Astrocyte of the spinal cord (primary cell): ENCODE results near the gene MYO5C.

Source experiments
- DNase-seq: peaks from one replicate; pipeline ENCODE4 v3.0.0; 2011; ENCODE audit warnings: low read depth, low spot score
- H3K4me3 ChIP-seq: 2 replicates; pipeline ENCODE4 v1.5.1; 2011; ENCODE audit warnings: low read depth, mild to moderate bottlenecking, low read length, moderate library complexity
- CTCF ChIP-seq: IDR thresholded peaks from 2 replicates; pipeline ENCODE4 v1.5.1; 2012; ENCODE audit warnings: low read depth, mild to moderate bottlenecking, low read length, inconsistent platforms
- in situ Hi-C: cut with HindIII; loops from 2 replicates; pipeline ENCODE4 v1.10.0; 2017; ENCODE audit warnings: low sequenced_read_pairs

The MYO5C gene

GRCh38 chr15:52158084-52158765, 137.4 kb downstream of the MYO5C start:
- no peak for TF ChIP-seq CTCF
- H3K4me3 ChIP-seq = no peak overlapping the region
- in situ Hi-C loops = no loop called here
- no peak for DNase-seq

GRCh38 chr15:52155878-52156277, 139.7 kb downstream of the MYO5C start:
- in situ Hi-C loops = no loop called here
- no peak overlapping the region for H3K4me3 ChIP-seq
- DNase-seq = no peak
- TF ChIP-seq CTCF = no peak

- no peak for TF ChIP-seq CTCF
- H3K4me3 ChIP-seq = no peak overlapping the region
- in situ Hi-C loops = no loop called here
- DNase-seq = no peak
Observed at GRCh38 chr15:52154896-52155865, 140.4 kb downstream of the MYO5C start.

GRCh38 chr15:52153900-52154895, 141.4 kb downstream of the MYO5C start:
- in situ Hi-C loops = no loop called here
- no peak for DNase-seq
- no peak overlapping the region for H3K4me3 ChIP-seq
- no peak for TF ChIP-seq CTCF

- DNase-seq = no peak
- no peak overlapping the region for H3K4me3 ChIP-seq
- TF ChIP-seq CTCF = no peak
- in situ Hi-C loops = no loop called here
Observed at GRCh38 chr15:52151353-52151752, 144.3 kb downstream of the MYO5C start.

- in situ Hi-C loops = no loop called here
- no peak for DNase-seq
Observed at GRCh38 chr15:52150871-52151270, 144.7 kb downstream of the MYO5C start.

More at GRCh38 chr15:52150871-52151270, 144.7 kb downstream of the MYO5C start:
- TF ChIP-seq CTCF = no peak
- H3K4me3 ChIP-seq = no peak overlapping the region
